GM10248 (cell line): ENCODE data around the gene SLC44A4.
"Not testable (repeated sequence)": the region's sequence is repeated elsewhere in the genome, so short reads cannot be mapped to it uniquely, and the experiment has no call there.

Source experiments
- CTCF ChIA-PET: fragments of 300-600 bp; sonication (Branson Sonifier 250); formaldehyde crosslinking; extraction: SDS; loops from one replicate; lab custom pipeline; 2021; ENCODE audit warnings: antibody characterized with exemption; lab: Yijun Ruan, JAX
- POLR2A ChIA-PET: fragments of 350-650 bp; sonication (Branson Sonifier 250); formaldehyde crosslinking; extraction: SDS; loops from one replicate; lab custom pipeline; 2020; ENCODE audit warnings: antibody characterized with exemption; lab: Yijun Ruan, JAX
- DNase-seq: peaks from one replicate; pipeline ENCODE4 v3.0.0; 2012; ENCODE audit errors: extremely low spot score
- TF ChIP-seq, protein P1 (sequence below): IDR thresholded peaks from 2 replicates; pipeline ENCODE4 v1.5.1; 2012; ENCODE audit warnings: mild to moderate bottlenecking, low read depth; ENCODE audit errors: extremely low read depth, missing control alignments, control extremely low read depth

The SLC44A4 gene

GRCh38 chr6:31919624-31920303, 41.0 kb upstream of the SLC44A4 start:
- TF ChIP-seq, protein P1, sequence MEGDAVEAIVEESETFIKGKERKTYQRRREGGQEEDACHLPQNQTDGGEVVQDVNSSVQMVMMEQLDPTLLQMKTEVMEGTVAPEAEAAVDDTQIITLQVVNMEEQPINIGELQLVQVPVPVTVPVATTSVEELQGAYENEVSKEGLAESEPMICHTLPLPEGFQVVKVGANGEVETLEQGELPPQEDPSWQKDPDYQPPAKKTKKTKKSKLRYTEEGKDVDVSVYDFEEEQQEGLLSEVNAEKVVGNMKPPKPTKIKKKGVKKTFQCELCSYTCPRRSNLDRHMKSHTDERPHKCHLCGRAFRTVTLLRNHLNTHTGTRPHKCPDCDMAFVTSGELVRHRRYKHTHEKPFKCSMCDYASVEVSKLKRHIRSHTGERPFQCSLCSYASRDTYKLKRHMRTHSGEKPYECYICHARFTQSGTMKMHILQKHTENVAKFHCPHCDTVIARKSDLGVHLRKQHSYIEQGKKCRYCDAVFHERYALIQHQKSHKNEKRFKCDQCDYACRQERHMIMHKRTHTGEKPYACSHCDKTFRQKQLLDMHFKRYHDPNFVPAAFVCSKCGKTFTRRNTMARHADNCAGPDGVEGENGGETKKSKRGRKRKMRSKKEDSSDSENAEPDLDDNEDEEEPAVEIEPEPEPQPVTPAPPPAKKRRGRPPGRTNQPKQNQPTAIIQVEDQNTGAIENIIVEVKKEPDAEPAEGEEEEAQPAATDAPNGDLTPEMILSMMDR: no peak
- ChIA-PET CTCF (interaction anchor here (0.9 to 1.4 kb wide), 4 partner anchors 10 to 247 kb away, joined by 3 to 4 read pairs (median 4); partner anchors contain the start of gene ZBTB12), POLR2A (no interaction called here)
- no peak for DNase-seq

- ChIA-PET POLR2A (interaction anchor here (0.7 kb wide), 1 partner anchor 18 kb away, joined by 8 read pairs; no protein-coding TSS in a partner anchor), CTCF (interaction anchor here (0.8 to 1.2 kb wide), 3 partner anchors 12 to 20 kb away, joined by 3 to 4 read pairs (median 3); no protein-coding TSS in a partner anchor)
- TF ChIP-seq, protein P1: no peak
- DNase-seq: no peak
Observed at GRCh38 chr6:31918069-31918720, 39.4 kb upstream of the SLC44A4 start.

GRCh38 chr6:31915756-31916155, 37.0 kb upstream of the SLC44A4 start:
- DNase-seq: no peak
- ChIA-PET POLR2A (interaction anchor here (0.7 kb wide), 1 partner anchor 28 kb away, joined by 6 read pairs; no protein-coding TSS in a partner anchor), CTCF (no interaction called here)
- TF ChIP-seq, protein P1: no peak

GRCh38 chr6:31915351-31915750, 36.6 kb upstream of the SLC44A4 start:
- POLR2A ChIA-PET: no interaction called here
- CTCF ChIA-PET: no interaction called here
- no peak for DNase-seq
- TF ChIP-seq, protein P1: no peak

DNA sequence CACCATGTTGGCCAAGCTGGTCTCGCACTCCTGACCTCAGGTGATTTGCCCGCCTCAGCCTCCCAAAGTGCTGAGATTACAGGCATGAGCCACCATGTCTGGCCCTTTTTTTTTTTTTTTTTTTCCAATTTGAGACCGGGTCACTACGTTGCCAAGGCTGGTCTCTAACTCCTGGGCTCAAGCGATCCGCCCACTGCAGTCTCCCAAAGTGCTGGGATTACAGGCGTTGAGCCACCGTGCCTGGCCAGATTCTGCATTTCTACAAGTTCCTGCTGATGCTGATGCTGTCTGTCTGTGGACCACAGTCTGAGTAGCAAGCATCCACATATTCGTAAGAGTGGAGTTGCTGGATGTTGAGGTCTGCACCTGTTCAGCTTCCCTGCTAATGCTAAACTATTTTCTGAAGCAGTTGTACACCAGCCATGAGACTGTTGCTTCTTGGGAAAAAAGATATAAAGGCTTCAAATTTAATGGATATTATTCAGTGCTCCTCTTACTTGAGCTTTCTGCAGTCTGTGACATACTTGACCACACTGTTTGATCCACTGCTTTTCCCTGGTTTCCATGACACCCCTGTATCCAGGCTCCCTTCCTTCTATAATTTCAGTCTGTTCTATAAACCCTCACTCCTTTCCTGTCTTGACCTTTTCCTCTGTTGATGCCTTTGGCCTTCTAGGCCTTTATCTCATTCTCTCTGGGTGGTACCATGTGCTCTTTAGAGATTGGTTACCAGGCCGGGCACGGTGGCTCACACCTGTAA, 33.2 kb upstream of the SLC44A4 start:
- ChIA-PET CTCF (no interaction called here), POLR2A (interaction anchor here (0.6 kb wide), 1 partner anchor 336 kb away, joined by 3 read pairs; no protein-coding TSS in a partner anchor)
- TF ChIP-seq, protein P1: no peak
- DNase-seq: no peak

DNA sequence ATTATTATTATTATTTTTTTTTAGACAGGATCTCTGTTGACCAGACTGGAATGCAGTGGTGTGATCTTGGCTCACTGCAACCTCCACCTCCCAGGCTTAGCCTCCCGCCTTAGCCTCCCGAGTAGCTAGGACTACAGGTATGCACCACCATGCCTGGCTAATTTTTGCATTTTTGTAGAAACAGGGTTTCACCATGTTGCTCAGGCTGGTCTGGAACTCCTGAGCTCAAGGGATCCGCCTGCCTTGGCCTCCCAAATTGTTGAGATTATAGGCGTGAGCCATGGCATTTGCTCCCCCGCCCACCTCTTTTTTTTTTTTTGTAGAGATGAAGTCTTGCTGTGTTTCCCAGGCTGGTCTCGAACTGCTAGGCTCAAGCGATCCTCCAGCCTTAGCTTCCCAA, 30.5 kb upstream of the SLC44A4 start:
- POLR2A ChIA-PET: not testable (repeated sequence)

More for the DNA sequence above, 30.5 kb upstream of the SLC44A4 start:
- not testable (repeated sequence) for DNase-seq
- CTCF ChIA-PET: interaction anchor here (0.8 to 1.6 kb wide), 4 partner anchors 12 to 36 kb away, joined by 3 to 5 read pairs (median 4); partner anchors contain the start of genes CFB and EHMT2
